A549 (cell line): ENCODE measurements around the gene HMGA1. TPM values are rescaled to one million over a fixed set of nuclear protein-coding genes. Genes with fewer than 3 reads are reported as not detected.

Experiments
- ATAC-seq, 2 experiments: fragments of 200-7000 bp in 1 of 2; fragments of >200 bp in 1 of 2; cut with Nextera tagmentation in 1 of 2; cut with Tn5 transposase in 1 of 2; 3 replicates each; pipeline versions ENCODE4 v1.8.0 to v1.9.1; 2018 to 2020; ENCODE audit warnings: mild to moderate bottlenecking in 1 of 2, moderate library complexity in 1 of 2
- CTCF ChIA-PET: fragments of 300-600 bp; sonication (Branson Sonifier 250); formaldehyde crosslinking; extraction: SDS; loops from one replicate; lab custom pipeline; 2021; ENCODE audit warnings: antibody characterized with exemption, inconsistent platforms; lab: Yijun Ruan, JAX
- POLR2A ChIA-PET: fragments of 350-600 bp; formaldehyde crosslinking; extraction: SDS; loops from one replicate; lab custom pipeline; 2021; ENCODE audit warnings: antibody characterized with exemption, inconsistent platforms; lab: Yijun Ruan, JAX
- DNase-seq, 2 experiments: peaks; one replicate each; pipeline versions ENCODE4 v3.0.0 to v3.0.0-alpha.2; 2011 to 2016; ENCODE audit warnings: low read depth in 1 of 2, low spot score in 1 of 2
- FAIRE-seq: peaks from 2 replicates; lab custom pipeline; 2011; peaks lifted over from hg19 to GRCh38; lab: Jason Lieb, UNC
- H3K27ac ChIP-seq, 2 experiments: fragments of >200 bp; sonication (Bioruptor Twin); formaldehyde crosslinking; 3 replicates each; pipeline ENCODE4 v1.5.1; 2016 to 2017
- H3K4me1 ChIP-seq: fragments of >200 bp; sonication (Bioruptor Twin); formaldehyde crosslinking; 3 replicates; pipeline ENCODE4 v1.6.1; 2016
- H3K4me2 ChIP-seq: fragments of >200 bp; sonication (Bioruptor Twin); formaldehyde crosslinking; 3 replicates; pipeline ENCODE4 v1.6.1; 2016
- H3K4me3 ChIP-seq: fragments of >200 bp; sonication (Bioruptor Twin); formaldehyde crosslinking; 3 replicates; pipeline ENCODE4 v1.5.1; 2016
- H3K9me3 ChIP-seq: fragments of >200 bp; sonication (Bioruptor Twin); formaldehyde crosslinking; 3 replicates; pipeline ENCODE4 v1.6.1; 2016
- CEBPB ChIP-seq, 2 experiments: fragments of >200 bp in 1 of 2; sonication (Bioruptor Twin) in 1 of 2; formaldehyde crosslinking in 1 of 2; IDR thresholded peaks; 2 replicates each; pipeline ENCODE4 v1.6.1; 2012 to 2016
- EHF ChIP-seq: fragments of 250-450 bp; sonication (Bioruptor Pico); IDR thresholded peaks from 2 replicates; pipeline ENCODE4 v1.5.0; 2020; ENCODE audit warnings: mild to moderate bottlenecking
- EHMT2 ChIP-seq: fragments of 200-600 bp; sonication (generic); IDR thresholded peaks from 2 replicates; pipeline ENCODE4 v1.6.1; 2016; ENCODE audit warnings: antibody characterized with exemption, low read depth, mild to moderate bottlenecking, moderate library complexity
- FOSL2 ChIP-seq, 2 experiments: fragments of 450-650 bp in 1 of 2; fragments of >200 bp in 1 of 2; sonication (Bioruptor Twin) in 1 of 2; formaldehyde crosslinking; IDR thresholded peaks; 2 replicates each; pipeline versions ENCODE4 v1.5.0 to v1.6.1; 2016 to 2020; ENCODE audit warnings: mild to moderate bottlenecking in 1 of 2, moderate library complexity in 1 of 2
- GATA3 ChIP-seq: IDR thresholded peaks from 2 replicates; pipeline ENCODE4 v1.6.1; 2012; ENCODE audit warnings: borderline replicate concordance
- HEYL ChIP-seq: fragments of 250-450 bp; sonication (Bioruptor Pico); IDR thresholded peaks from 2 replicates; pipeline ENCODE4 v1.8.0; 2021; ENCODE audit warnings: mild to moderate bottlenecking, moderate library complexity
- HMGXB4 ChIP-seq: fragments of 250-450 bp; sonication (Bioruptor Pico); IDR thresholded peaks from 2 replicates; pipeline ENCODE4 v1.5.0; 2021; ENCODE audit warnings: mild to moderate bottlenecking, moderate library complexity, borderline replicate concordance
- HOXA7 ChIP-seq: fragments of 250-450 bp; sonication (Bioruptor Pico); IDR thresholded peaks from 2 replicates; pipeline ENCODE4 v1.5.0; 2020; ENCODE audit warnings: mild to moderate bottlenecking, moderate library complexity
- HOXB5 ChIP-seq: fragments of 250-450 bp; sonication (Bioruptor Pico); IDR thresholded peaks from 2 replicates; pipeline ENCODE4 v1.5.0; 2020; ENCODE audit warnings: mild to moderate bottlenecking, moderate library complexity
- KDM1A ChIP-seq: fragments of 200-600 bp; sonication (generic); IDR thresholded peaks from 2 replicates; pipeline ENCODE4 v1.6.1; 2016; ENCODE audit warnings: low read depth, mild to moderate bottlenecking
- MAX ChIP-seq: IDR thresholded peaks from 2 replicates; pipeline ENCODE4 v1.6.1; 2012
- MAZ ChIP-seq: fragments of 150-350 bp; IDR thresholded peaks from 2 replicates; pipeline ENCODE4 v1.6.1; 2014; ENCODE audit warnings: antibody characterized with exemption, low read depth, low read length, borderline replicate concordance
- MYC ChIP-seq: IDR thresholded peaks from 2 replicates; pipeline ENCODE4 v1.6.1; 2012; ENCODE audit warnings: mild to moderate bottlenecking, inconsistent platforms, low read length, improper control_type of control experiment, borderline replicate concordance
- NPAS2 ChIP-seq: fragments of 250-450 bp; sonication (Bioruptor Pico); IDR thresholded peaks from 2 replicates; pipeline ENCODE4 v1.8.0; 2022; ENCODE audit warnings: mild to moderate bottlenecking, moderate library complexity, borderline replicate concordance
- POLR2A ChIP-seq: IDR thresholded peaks from 2 replicates; pipeline ENCODE4 v1.6.1; 2012; ENCODE audit warnings: mild to moderate bottlenecking, low read length
- RAD21 ChIP-seq, 2 experiments: fragments of >200 bp in 1 of 2; sonication (Bioruptor Twin) in 1 of 2; formaldehyde crosslinking in 1 of 2; IDR thresholded peaks in 1 of 2; conservative IDR thresholded peaks in 1 of 2; 2 replicates in 1 of 2; 3 replicates in 1 of 2; pipeline ENCODE4 v1.6.1; 2012 to 2018; ENCODE audit warnings: inconsistent platforms in 1 of 2
- RARB ChIP-seq: fragments of 250-450 bp; sonication (Bioruptor Pico); IDR thresholded peaks from 2 replicates; pipeline ENCODE4 v1.8.0; 2021; ENCODE audit warnings: mild to moderate bottlenecking, moderate library complexity
- TP53 ChIP-seq: fragments of 250-450 bp; sonication (Bioruptor Pico); IDR thresholded peaks from 2 replicates; pipeline ENCODE4 v1.5.0; 2021; ENCODE audit warnings: mild to moderate bottlenecking, moderate library complexity
- ZC3H11A ChIP-seq: fragments of 450-650 bp; IDR thresholded peaks from 2 replicates; pipeline ENCODE4 v1.6.1; 2014; ENCODE audit warnings: antibody characterized with exemption, mild to moderate bottlenecking
- WGBS: methylation state at CpG from one replicate; pipeline ENCODE4 v1.1.6; 2017; ENCODE audit errors: missing lambda C conversion rate; 5-methylcytosine and 5-hydroxymethylcytosine counted together
- polyA plus RNA-seq, 4 experiments: library from polyadenylated mRNA; depleted of rRNA in 3 of 4; stranded (reverse); fragments of >200 nt; fragmentation: RNase III in 1 of 4; extraction: RNeasy Plus Mini Kit Qiagen cat#74134 plus additional on column Dnase treatment in 1 of 4; gene quantifications; 2 replicates in 3 of 4; 3 replicates in 1 of 4; pipeline ENCODE4 v1.2.3, GENCODE V29; 2011 to 2017
- TF ChIP-seq, protein P1 (sequence below): fragments of 150-350 bp; IDR thresholded peaks from 2 replicates; pipeline ENCODE4 v1.6.1; 2014; ENCODE audit warnings: low read depth, mild to moderate bottlenecking, low read length
- TF ChIP-seq, protein P2 (sequence below): IDR thresholded peaks from 2 replicates; pipeline ENCODE4 v1.6.1; 2012; ENCODE audit warnings: low read depth, borderline replicate concordance
- TF ChIP-seq, protein P3 (sequence below): fragments of 250-450 bp; sonication (Bioruptor Pico); IDR thresholded peaks from 2 replicates; pipeline ENCODE4 v1.5.0; 2020; ENCODE audit warnings: low read depth, mild to moderate bottlenecking, moderate library complexity
- TF ChIP-seq, protein P4 (sequence below): fragments of >200 bp; sonication (Bioruptor Twin); formaldehyde crosslinking; IDR thresholded peaks from 3 replicates; pipeline ENCODE4 v1.5.1; 2016
- TF ChIP-seq, protein P5 (sequence below): fragments of >200 bp; sonication (Bioruptor Twin); formaldehyde crosslinking; IDR thresholded peaks from 3 replicates; pipeline ENCODE4 v1.6.1; 2016

The HMGA1 gene
- polyA plus RNA-seq, 2 of the 4 experiments (the other 2 are of a cell fraction): 127 to 249 TPM

DNA sequence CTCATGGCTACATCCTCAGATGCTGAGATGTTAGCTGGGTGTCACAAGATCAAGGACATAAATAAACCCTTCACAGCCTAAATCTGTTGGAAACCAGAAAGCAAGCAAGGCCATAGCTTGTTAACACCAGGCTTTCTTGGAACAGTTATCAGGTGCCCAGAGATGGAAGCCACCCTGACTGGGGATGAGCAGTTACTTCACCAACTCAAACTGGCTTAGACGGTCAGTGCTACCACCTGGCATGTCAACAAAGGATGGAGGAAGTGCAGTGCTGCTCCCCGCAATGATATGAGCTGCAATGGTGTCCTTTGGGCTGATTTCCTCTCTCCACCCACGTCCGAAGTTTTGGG, 41.1 kb downstream of the HMGA1 start:
- no peaks in the 10 kb centered on the region for H3K9me3 ChIP-seq
- CTCF ChIA-PET: no interaction called here
- H3K4me3 ChIP-seq: no peak overlapping the region
- POLR2A ChIA-PET: no interaction called here
- H3K27ac ChIP-seq: no peak overlapping the region
- no peak for DNase-seq
- ATAC-seq: no peak
- no peaks in the 10 kb centered on the region for H3K4me1 ChIP-seq
- no peak overlapping the region for H3K4me2 ChIP-seq
- TF ChIP-seq HOXB5 (no peak), FOSL2 (IDR thresholded peaks at IDR 0.05) (no peak), FOSL2 (CRISPR knock-in tag; IDR thresholded peaks at IDR 0.05) (no peak), RARB (CRISPR knock-in tag) (no peak), TP53 (CRISPR knock-in tag) (no peak), NPAS2 (no peak), EHMT2 (no peak), MAZ (no peak), CEBPB (IDR thresholded peaks at IDR 0.05) (no peak), HMGXB4 (no peak), MYC (no peak)
- TF ChIP-seq, protein P1, sequence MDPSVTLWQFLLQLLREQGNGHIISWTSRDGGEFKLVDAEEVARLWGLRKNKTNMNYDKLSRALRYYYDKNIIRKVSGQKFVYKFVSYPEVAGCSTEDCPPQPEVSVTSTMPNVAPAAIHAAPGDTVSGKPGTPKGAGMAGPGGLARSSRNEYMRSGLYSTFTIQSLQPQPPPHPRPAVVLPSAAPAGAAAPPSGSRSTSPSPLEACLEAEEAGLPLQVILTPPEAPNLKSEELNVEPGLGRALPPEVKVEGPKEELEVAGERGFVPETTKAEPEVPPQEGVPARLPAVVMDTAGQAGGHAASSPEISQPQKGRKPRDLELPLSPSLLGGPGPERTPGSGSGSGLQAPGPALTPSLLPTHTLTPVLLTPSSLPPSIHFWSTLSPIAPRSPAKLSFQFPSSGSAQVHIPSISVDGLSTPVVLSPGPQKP: no peak
- TF ChIP-seq, protein P2, sequence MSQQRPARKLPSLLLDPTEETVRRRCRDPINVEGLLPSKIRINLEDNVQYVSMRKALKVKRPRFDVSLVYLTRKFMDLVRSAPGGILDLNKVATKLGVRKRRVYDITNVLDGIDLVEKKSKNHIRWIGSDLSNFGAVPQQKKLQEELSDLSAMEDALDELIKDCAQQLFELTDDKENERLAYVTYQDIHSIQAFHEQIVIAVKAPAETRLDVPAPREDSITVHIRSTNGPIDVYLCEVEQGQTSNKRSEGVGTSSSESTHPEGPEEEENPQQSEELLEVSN: no peak
- FAIRE-seq: no peak
- 94% methylated on average over 4 of the region's 4 CpGs for WGBS

DNA sequence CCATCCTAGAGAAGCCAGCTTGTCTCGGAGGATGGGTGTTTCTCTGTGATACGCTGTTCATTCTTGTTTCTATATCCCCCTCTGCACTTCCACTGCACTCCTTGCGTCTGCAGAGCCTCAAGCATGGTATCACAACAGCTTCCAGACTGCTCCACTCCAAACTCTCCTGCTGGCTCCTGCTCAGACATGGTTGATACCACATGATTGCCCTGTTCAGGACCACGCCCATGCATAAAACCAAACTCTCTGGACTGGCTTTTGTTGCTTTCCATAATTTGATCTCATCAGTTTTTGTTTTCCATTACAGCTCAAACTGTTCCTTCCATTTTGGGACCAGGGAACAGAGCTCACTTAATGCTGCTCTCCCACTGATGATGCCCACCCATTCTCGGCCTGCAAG, 42.2 kb downstream of the HMGA1 start:
- Histone ChIP-seq H3K27ac (no peak overlapping the region), H3K9me3 (no peaks in the 10 kb centered on the region), H3K4me3 (no peak overlapping the region), H3K4me1 (no peaks in the 10 kb centered on the region), H3K4me2 (no peak overlapping the region)
- ChIA-PET CTCF (no interaction called here), POLR2A (no interaction called here)
- FAIRE-seq (no peak), ATAC-seq (no peak), DNase-seq (no peak)
- TF ChIP-seq EHF: no peak
- no peak for TF ChIP-seq CEBPB (IDR thresholded peaks at IDR 0.05)
- no peak for TF ChIP-seq POLR2A
- TF ChIP-seq MAX: no peak
- no peak for TF ChIP-seq GATA3
- TF ChIP-seq HEYL (CRISPR knock-in tag): no peak
- TF ChIP-seq KDM1A: no peak
- TF ChIP-seq, protein P1: no peak
- TF ChIP-seq HOXB5: no peak
- TF ChIP-seq HOXA7 (CRISPR knock-in tag): no peak
- TF ChIP-seq HMGXB4: no peak
- TF ChIP-seq ZC3H11A: no peak
- no peak for TF ChIP-seq NPAS2
- TF ChIP-seq, protein P3, sequence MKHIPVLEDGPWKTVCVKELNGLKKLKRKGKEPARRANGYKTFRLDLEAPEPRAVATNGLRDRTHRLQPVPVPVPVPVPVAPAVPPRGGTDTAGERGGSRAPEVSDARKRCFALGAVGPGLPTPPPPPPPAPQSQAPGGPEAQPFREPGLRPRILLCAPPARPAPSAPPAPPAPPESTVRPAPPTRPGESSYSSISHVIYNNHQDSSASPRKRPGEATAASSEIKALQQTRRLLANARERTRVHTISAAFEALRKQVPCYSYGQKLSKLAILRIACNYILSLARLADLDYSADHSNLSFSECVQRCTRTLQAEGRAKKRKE (CRISPR knock-in tag): no peak
- TF ChIP-seq, protein P4, sequence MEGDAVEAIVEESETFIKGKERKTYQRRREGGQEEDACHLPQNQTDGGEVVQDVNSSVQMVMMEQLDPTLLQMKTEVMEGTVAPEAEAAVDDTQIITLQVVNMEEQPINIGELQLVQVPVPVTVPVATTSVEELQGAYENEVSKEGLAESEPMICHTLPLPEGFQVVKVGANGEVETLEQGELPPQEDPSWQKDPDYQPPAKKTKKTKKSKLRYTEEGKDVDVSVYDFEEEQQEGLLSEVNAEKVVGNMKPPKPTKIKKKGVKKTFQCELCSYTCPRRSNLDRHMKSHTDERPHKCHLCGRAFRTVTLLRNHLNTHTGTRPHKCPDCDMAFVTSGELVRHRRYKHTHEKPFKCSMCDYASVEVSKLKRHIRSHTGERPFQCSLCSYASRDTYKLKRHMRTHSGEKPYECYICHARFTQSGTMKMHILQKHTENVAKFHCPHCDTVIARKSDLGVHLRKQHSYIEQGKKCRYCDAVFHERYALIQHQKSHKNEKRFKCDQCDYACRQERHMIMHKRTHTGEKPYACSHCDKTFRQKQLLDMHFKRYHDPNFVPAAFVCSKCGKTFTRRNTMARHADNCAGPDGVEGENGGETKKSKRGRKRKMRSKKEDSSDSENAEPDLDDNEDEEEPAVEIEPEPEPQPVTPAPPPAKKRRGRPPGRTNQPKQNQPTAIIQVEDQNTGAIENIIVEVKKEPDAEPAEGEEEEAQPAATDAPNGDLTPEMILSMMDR: no peak
- TF ChIP-seq, protein P5, sequence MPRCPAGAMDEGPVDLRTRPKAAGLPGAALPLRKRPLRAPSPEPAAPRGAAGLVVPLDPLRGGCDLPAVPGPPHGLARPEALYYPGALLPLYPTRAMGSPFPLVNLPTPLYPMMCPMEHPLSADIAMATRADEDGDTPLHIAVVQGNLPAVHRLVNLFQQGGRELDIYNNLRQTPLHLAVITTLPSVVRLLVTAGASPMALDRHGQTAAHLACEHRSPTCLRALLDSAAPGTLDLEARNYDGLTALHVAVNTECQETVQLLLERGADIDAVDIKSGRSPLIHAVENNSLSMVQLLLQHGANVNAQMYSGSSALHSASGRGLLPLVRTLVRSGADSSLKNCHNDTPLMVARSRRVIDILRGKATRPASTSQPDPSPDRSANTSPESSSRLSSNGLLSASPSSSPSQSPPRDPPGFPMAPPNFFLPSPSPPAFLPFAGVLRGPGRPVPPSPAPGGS: no peak
- no peak for TF ChIP-seq RAD21 (conservative IDR thresholded peaks at IDR 0.05 in 1 of 2, IDR thresholded peaks at IDR 0.05 in 1 of 2)
- 89% methylated on average over 5 of the region's 5 CpGs for WGBS
